Kidney (tissue), 14 donors: ENCODE measurements around the gene SIRPB1. TPM values are rescaled to one million over a fixed set of nuclear protein-coding genes. Genes with fewer than 3 reads are reported as not detected.
"Not testable (repeated sequence)": the region's sequence is repeated elsewhere in the genome, so short reads cannot be mapped to it uniquely, and the experiment has no call there.

ENCODE experiments used
- DNase-seq, 5 donors: peaks; one replicate each; pipeline ENCODE4 v3.0.0-alpha.2; 2013 to 2020
- FAIRE-seq: peaks from 2 replicates; lab custom pipeline; 2012; peaks lifted over from hg19 to GRCh38; lab: Jason Lieb, UNC
- H3K27ac ChIP-seq, 2 donors: one replicate each; pipeline ENCODE4 v1.7.0; 2013; ENCODE audit warnings: low read depth in 2 of 2, low read length in 2 of 2, inconsistent platforms in 1 of 2
- H3K27me3 ChIP-seq: one replicate; pipeline ENCODE4 v1.7.1; 2013; ENCODE audit warnings: low read length, inconsistent platforms; ENCODE audit not compliant: control insufficient read depth, insufficient read depth
- H3K36me3 ChIP-seq, 3 donors: one replicate each; pipeline versions ENCODE4 v1.7.0 to v1.7.1; 2013; ENCODE audit warnings: low read length in 3 of 3, control low read depth in 1 of 3, inconsistent platforms in 1 of 3; ENCODE audit not compliant: insufficient read depth in 3 of 3, control insufficient read depth in 2 of 3
- H3K4me1 ChIP-seq, 3 donors: one replicate each; pipeline versions ENCODE4 v1.7.0 to v1.7.1; 2013; ENCODE audit warnings: low read length in 3 of 3, inconsistent platforms in 1 of 3, low read depth in 1 of 3; ENCODE audit not compliant: control insufficient read depth in 2 of 3, insufficient read depth in 2 of 3
- H3K4me3 ChIP-seq, 3 donors: one replicate each; pipeline versions ENCODE4 v1.7.0 to v1.8.1; 2013; ENCODE audit warnings: low read length in 3 of 3, control low read depth in 1 of 3, inconsistent platforms in 1 of 3
- H3K9ac ChIP-seq, 3 donors: one replicate each; pipeline versions ENCODE4 v1.7.0 to v1.7.1; 2013; ENCODE audit warnings: low read length in 3 of 3, control low read depth in 1 of 3, inconsistent platforms in 1 of 3
- H3K9me3 ChIP-seq, 3 donors: one replicate each; pipeline versions ENCODE4 v1.7.0 to v1.7.1; 2013; ENCODE audit warnings: low read length in 3 of 3, control low read depth in 1 of 3, inconsistent platforms in 1 of 3; ENCODE audit not compliant: control insufficient read depth in 2 of 3, insufficient read depth in 1 of 3
- intact Hi-C: fragments of 100-400 bp; cut with DNase I; formaldehyde crosslinking; loops from one replicate; pipeline ENCODE4 v1.11.1; 2022
- polyA plus RNA-seq: library from polyadenylated mRNA; stranded (reverse); fragments of 350-450 nt; fragmentation: Illumina TruSeq; extraction: RNeasy Lipid Tissue Mini Kit (QIAGEN cat#74804); gene quantifications from one replicate; pipeline ENCODE4 v1.2.3, GENCODE V29; 2014; ENCODE audit warnings: low read depth, low replicate concordance; ENCODE audit not compliant: insufficient read depth
- total RNA-seq: library from RNA; stranded (reverse); fragmentation: NEBNext Ultra II Directional; extraction: Animal tissue kit (Norgen Biotek cat#: 25700); gene quantifications from one replicate; pipeline ENCODE4 v1.2.1, GENCODE V29; 2021
- TF ChIP-seq, protein P1 (sequence below): IDR thresholded peaks from 3 replicates; pipeline ENCODE4 v1.5.1; 2012; ENCODE audit warnings: mild to moderate bottlenecking, moderate library complexity, borderline replicate concordance; ENCODE audit not compliant: insufficient read depth; ENCODE audit errors: extremely low read depth
- donor health status: control.
- donor health status: control.
- donor health status: control.
- donor health status: control.
- donor health status: control.
- donor health status: DM: yes; HTN: yes; CAD: no.
- donor health status: Normal renal cell carcinoma (clear cell type).

The SIRPB1 gene
- total and polyA plus RNA-seq, 2 donors from 2014 or later: 0.58 to 8.2 TPM

DNA sequence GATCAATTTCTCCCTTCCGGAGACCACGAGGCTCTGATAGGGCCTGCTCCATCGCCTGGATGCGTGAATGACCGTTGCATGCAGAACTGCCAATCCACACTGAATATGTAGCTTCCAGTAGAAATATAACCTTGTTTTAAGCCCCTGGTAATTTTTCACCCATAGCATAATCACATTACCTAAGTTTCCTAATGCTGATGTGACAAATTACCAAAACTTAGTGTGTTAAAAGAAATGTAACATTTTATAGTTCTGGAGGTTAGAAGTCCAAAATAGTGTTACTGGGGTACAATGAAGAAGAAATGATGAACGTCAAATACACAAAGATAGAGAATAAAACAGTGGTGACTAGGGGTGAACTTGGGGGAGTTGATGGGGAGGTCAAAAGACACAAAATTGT is 40.3 kb downstream of the SIRPB1 start:
- TF ChIP-seq, protein P1, sequence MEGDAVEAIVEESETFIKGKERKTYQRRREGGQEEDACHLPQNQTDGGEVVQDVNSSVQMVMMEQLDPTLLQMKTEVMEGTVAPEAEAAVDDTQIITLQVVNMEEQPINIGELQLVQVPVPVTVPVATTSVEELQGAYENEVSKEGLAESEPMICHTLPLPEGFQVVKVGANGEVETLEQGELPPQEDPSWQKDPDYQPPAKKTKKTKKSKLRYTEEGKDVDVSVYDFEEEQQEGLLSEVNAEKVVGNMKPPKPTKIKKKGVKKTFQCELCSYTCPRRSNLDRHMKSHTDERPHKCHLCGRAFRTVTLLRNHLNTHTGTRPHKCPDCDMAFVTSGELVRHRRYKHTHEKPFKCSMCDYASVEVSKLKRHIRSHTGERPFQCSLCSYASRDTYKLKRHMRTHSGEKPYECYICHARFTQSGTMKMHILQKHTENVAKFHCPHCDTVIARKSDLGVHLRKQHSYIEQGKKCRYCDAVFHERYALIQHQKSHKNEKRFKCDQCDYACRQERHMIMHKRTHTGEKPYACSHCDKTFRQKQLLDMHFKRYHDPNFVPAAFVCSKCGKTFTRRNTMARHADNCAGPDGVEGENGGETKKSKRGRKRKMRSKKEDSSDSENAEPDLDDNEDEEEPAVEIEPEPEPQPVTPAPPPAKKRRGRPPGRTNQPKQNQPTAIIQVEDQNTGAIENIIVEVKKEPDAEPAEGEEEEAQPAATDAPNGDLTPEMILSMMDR: no peak
- DNase-seq (no peak), FAIRE-seq (no peak)
- no peaks in the 10 kb centered on the region for H3K27me3 ChIP-seq
- H3K9me3 ChIP-seq: no peaks in the 10 kb centered on the region
- H3K9ac ChIP-seq: no peak overlapping the region
- H3K36me3 ChIP-seq: no peaks in the 10 kb centered on the region
- intact Hi-C loops: no loop called here
- no peaks in the 10 kb centered on the region for H3K4me1 ChIP-seq
- H3K4me3 ChIP-seq: no peak overlapping the region
- H3K27ac ChIP-seq: no peak overlapping the region

DNA sequence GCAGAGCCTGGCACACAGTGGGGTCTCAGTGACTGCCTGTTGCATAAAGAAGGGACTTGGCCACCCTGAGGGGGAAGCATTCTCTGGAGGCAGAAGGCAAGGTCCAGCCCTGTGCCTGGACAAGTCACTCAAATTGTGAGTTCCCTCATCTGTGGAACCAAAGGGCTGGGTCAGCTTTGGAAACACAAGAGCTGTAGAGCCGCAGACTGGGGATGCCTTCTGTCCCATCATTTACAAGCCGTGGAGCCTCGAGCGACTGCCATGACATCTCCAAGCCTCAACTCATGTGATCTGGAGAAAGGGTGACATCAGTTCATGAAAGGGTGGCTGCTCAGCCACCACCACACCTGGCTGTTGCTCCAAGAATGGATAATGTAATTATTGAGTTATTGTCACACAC is 41.9 kb downstream of the SIRPB1 start:
- no peak overlapping the region for H3K4me3 ChIP-seq
- no peak overlapping the region for H3K9ac ChIP-seq
- H3K4me1 ChIP-seq: no peaks in the 10 kb centered on the region
- TF ChIP-seq, protein P1: no peak
- DNase-seq (no peak), FAIRE-seq (no peak)
- H3K27me3 ChIP-seq: no peaks in the 10 kb centered on the region
- no peak overlapping the region for H3K27ac ChIP-seq
- H3K36me3 ChIP-seq: no peaks in the 10 kb centered on the region
- intact Hi-C loops: no loop called here
- no peaks in the 10 kb centered on the region for H3K9me3 ChIP-seq

DNA sequence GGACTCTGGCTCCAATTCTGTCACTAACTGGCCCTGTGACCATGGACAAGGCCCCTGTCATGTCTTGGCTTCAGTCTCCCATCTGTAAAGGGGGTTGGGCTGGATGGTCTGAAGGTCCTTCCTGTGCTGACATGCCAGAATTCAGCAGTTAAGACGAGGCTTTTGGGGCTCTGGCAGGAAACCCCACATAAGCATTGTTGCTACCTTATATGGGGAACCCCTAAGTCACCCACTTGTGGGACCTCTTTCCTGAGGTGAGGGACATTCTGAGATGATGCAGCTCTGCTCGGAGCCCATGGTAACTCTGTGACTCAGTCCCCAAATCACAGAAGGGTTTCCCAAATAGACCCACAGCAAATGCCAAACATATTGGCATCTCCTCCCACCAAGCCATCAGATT is 42.5 kb downstream of the SIRPB1 start:
- H3K4me1 ChIP-seq, H3K27ac ChIP-seq, FAIRE-seq, intact Hi-C loops, H3K4me3 ChIP-seq, H3K36me3 ChIP-seq, H3K27me3 ChIP-seq, H3K9me3 ChIP-seq, DNase-seq, H3K9ac ChIP-seq: not testable (repeated sequence)

DNA sequence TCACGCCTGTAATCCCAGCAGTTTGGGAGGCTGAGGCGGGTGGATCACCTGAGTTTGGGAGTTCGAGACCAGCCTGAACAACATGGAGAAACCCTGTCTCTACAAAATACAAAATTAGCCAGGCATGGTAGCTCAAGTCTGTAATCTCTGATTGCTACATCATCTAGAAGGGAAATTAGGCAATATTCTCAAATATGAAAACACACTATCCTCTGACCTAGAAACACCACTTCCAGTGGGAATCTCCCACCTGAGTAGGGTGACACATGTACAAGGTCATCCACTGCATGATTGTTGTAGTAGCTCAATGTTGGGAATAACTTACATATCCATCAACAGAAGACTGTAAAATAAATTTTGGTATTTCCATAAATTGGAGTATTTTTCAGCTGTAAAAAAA is 43.2 kb downstream of the SIRPB1 start:
- intact Hi-C loops: no loop called here
- DNase-seq (no peak), FAIRE-seq (no peak)
- no peaks in the 10 kb centered on the region for H3K27me3 ChIP-seq
- no peak overlapping the region for H3K27ac ChIP-seq
- H3K9me3 ChIP-seq: no peaks in the 10 kb centered on the region
- no peaks in the 10 kb centered on the region for H3K36me3 ChIP-seq
- no peaks in the 10 kb centered on the region for H3K4me1 ChIP-seq
- H3K9ac ChIP-seq: no peak overlapping the region
- no peak overlapping the region for H3K4me3 ChIP-seq
- TF ChIP-seq, protein P1: no peak

DNA sequence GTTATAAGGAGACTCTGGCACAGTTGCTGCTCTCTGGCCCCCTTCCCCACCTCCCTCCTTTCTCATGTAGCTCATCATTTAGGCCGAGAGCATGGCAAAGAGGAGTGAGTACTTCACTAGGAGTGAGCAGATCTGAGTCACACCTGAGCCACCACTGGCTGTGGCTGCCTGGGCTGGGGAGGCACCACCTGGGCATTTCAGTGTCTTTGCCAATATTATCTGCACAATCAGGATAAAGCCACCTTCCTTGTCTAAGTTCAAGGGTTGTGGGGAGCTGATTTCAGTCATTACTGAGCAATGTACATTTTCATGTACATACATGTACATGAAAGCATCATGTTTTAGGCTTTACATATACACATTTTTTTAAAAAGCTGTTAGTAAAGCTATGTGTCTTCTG is 43.8 kb downstream of the SIRPB1 start:
- H3K9ac ChIP-seq, DNase-seq, H3K4me1 ChIP-seq, intact Hi-C loops, H3K27me3 ChIP-seq, FAIRE-seq, H3K27ac ChIP-seq, H3K9me3 ChIP-seq, H3K4me3 ChIP-seq, H3K36me3 ChIP-seq: not testable (repeated sequence)

DNA sequence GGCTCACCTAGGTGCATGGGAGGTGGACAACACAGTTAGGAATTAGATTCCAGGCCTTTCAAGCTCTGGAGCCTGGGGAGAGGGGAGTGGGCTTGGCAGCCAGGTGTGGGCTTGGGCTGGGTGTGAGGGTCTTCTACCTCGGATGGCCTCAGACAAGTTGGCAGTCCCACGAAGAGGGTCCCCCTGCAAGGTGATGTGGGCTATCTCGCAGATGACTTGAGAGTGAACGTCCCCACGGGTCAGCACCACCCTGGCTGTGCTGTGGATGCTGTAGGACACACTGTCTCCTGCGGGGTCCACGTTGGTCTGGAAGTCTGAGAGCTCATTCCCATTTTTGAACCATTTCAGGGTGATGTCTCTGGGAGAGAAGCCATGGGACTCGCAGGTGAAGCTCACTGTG is 48.2 kb downstream of the SIRPB1 start:
- H3K9me3 ChIP-seq, H3K27me3 ChIP-seq, FAIRE-seq, H3K4me3 ChIP-seq, intact Hi-C loops, H3K27ac ChIP-seq, H3K4me1 ChIP-seq, H3K36me3 ChIP-seq, DNase-seq, H3K9ac ChIP-seq: not testable (repeated sequence)
